ENCODE data around the gene THRA. TPM values are rescaled to one million over a fixed set of nuclear protein-coding genes. Genes with fewer than 3 reads are reported as not detected.

THRA gene
- total RNA-seq, 1 experiment from 2014 or later, result 11.7 TPM

DNA sequence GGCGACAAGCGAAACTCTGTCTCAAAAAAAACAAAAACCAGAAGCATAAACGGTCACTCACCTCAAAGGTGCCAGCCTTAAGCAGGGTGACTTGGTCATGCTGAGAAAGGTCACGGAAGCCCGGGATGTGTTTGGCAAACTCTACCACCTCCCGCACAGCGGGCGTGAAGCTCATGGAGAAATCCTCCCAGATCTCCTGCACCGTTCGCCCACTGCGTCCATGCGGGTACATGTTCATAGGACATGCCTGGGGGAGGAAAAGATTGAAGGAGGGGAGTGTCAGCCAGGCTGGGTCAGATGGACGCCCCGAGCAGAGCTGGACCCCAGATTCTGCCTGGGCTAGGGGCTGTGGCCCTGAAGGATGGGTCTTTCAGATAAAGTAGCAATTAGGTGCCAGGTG is 32.1 kb downstream of the THRA start:
- BruUV-seq (replicated peaks), result no TSS peak
- H3K4me1 ChIP-seq (ENCODE audit: control insufficient read depth, insufficient read depth, low read length), result peaks cover 30% of the 10 kb centered on the region
- H3K27ac ChIP-seq (ENCODE audit: low read length), result no peak overlapping the region
- no peak for TF ChIP-seq REST (IDR thresholded peaks at IDR 0.05; ENCODE audit: insufficient read depth in 1 of 2, low read depth in 2 of 2, low read length in 1 of 2)
- no peak for TF ChIP-seq CTCF (IDR thresholded peaks at IDR 0.05)
- TF ChIP-seq TCF7L2 (IDR thresholded peaks at IDR 0.05; ENCODE audit: low read depth, low read length), result no peak
- no peak for TF ChIP-seq POLR2AphosphoS5 (IDR thresholded peaks at IDR 0.05; ENCODE audit: low read depth, low read length)
- TF ChIP-seq SIN3A (IDR thresholded peaks at IDR 0.05; ENCODE audit: borderline replicate concordance, insufficient read depth, low read depth, low read length), result no peak
- no peaks in the 10 kb centered on the region for H3K9me3 ChIP-seq (ENCODE audit: control insufficient read depth, insufficient read depth, low read depth, low read length)
- 0 out of 2 replicates have a peak, but pooled peaks cover 2% of the 10 kb centered on the region for H3K36me3 ChIP-seq (ENCODE audit: control insufficient read depth, insufficient read depth, low read length)
- ATAC-seq (no peak), DNase-seq (ENCODE audit: low read depth, low spot score) (no peak)
- ChIA-PET CTCF (no interaction called here), POLR2A (no interaction called here)
- intact Hi-C loops (cut with micrococcal nuclease; ENCODE audit: unreplicated experiment) (no loop called here), in situ Hi-C loops (cut with HindIII; ENCODE audit: low pct_unique_long_range_greater_than_20kb, low sequenced_read_pairs) (no loop called here)
- no peaks in the 10 kb centered on the region for H3K27me3 ChIP-seq (ENCODE audit: control insufficient read depth, insufficient read depth, low read length)
- H3K4me3 ChIP-seq (ENCODE audit: low read depth in 2 of 2, low read length in 2 of 2), result no peak overlapping the region

DNA sequence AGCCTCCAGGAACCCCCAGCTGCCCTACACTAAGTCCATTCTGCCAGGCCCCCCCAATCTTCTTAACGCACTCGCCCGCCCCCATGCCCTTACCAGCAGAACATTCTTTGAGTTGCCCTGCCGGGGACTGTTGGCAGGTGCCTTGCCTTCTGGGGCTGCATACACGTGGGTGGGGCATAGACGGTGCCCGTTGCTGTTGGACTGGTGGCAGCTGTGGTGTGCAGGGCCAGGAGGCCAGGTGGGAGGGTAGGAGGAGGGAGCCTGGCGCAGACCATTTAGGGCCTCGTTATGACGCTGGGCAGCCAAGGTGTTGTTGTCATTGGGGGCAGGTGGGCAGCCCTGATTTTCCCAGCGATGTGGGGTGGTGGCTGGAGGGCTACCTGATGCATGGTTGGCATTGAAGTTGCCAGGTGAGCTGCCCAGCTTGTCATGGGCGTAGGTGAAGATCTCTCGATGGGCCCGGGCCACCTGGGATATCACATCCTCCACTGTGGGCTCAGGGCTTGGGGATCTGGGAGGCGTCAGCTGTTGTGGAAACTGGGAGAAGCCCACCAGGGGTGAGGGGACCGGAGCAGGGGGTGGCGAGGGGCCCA is 32.7 kb downstream of the THRA start:
- ChIA-PET POLR2A (no interaction called here), CTCF (no interaction called here)
- intact Hi-C loops (cut with micrococcal nuclease; ENCODE audit: unreplicated experiment), result no loop called here
- DNase-seq (ENCODE audit: low read depth, low spot score), result no peak
- no TSS peak for BruUV-seq (replicated peaks)
- Histone ChIP-seq H3K27me3 (ENCODE audit: control insufficient read depth, insufficient read depth, low read length) (no peaks in the 10 kb centered on the region), H3K9me3 (ENCODE audit: control insufficient read depth, insufficient read depth, low read depth, low read length) (no peaks in the 10 kb centered on the region), H3K4me1 (ENCODE audit: control insufficient read depth, insufficient read depth, low read length) (peaks cover 25% of the 10 kb centered on the region), H3K36me3 (ENCODE audit: control insufficient read depth, insufficient read depth, low read length) (0 out of 2 replicates have a peak, but pooled peaks cover 2% of the 10 kb centered on the region), H3K27ac (ENCODE audit: low read length) (no peak overlapping the region), H3K4me3 (ENCODE audit: low read depth in 2 of 2, low read length in 2 of 2) (no peak overlapping the region)
- ATAC-seq, result no peak
- in situ Hi-C loops (cut with HindIII; ENCODE audit: low pct_unique_long_range_greater_than_20kb, low sequenced_read_pairs), result no loop called here
- no peak for TF ChIP-seq SIN3A (IDR thresholded peaks at IDR 0.05; ENCODE audit: borderline replicate concordance, insufficient read depth, low read depth, low read length)
- TF ChIP-seq CTCF (IDR thresholded peaks at IDR 0.05), result no peak
- TF ChIP-seq POLR2AphosphoS5 (IDR thresholded peaks at IDR 0.05; ENCODE audit: low read depth, low read length), result no peak
- no peak for TF ChIP-seq REST (IDR thresholded peaks at IDR 0.05; ENCODE audit: insufficient read depth in 1 of 2, low read depth in 2 of 2, low read length in 1 of 2)
- no peak for TF ChIP-seq TCF7L2 (IDR thresholded peaks at IDR 0.05; ENCODE audit: low read depth, low read length)

All from Panc1 (cell line).